ENCODE results near the gene NRXN2.

- TF ChIP-seq CTCF (IDR thresholded peaks at IDR 0.05), result no peak
- TF ChIP-seq POLR2A (IDR thresholded peaks at IDR 0.05), result no peak
These were observed 3.6 kb downstream of the NRXN2 start for GRCh38 chr11:64719406-64719805.
